Endothelial cell of umbilical vein (primary cell): Measurements from ENCODE around the gene SUPT3H. TPM values are rescaled to one million over a fixed set of nuclear protein-coding genes. Genes with fewer than 3 reads are reported as not detected.

ENCODE experiments used
- BruUV-seq: library from RNA; stranded (reverse); fragments of 400-500 nt; replicated peaks from 2 replicates; lab custom pipeline; 2021; lab: Mats Ljungman, UMichigan
- CTCF ChIA-PET: fragments of 300-600, 350-600 bp; sonication (Branson Sonifier 250); formaldehyde crosslinking; loops from one replicate; lab custom pipeline; 2021; ENCODE audit warnings: antibody characterized with exemption, inconsistent platforms; lab: Charles Lee
- POLR2A ChIA-PET: fragments of 300-600, 350-600 bp; sonication (Branson Sonifier 250); formaldehyde crosslinking; loops from one replicate; lab custom pipeline; 2021; ENCODE audit warnings: antibody characterized with exemption, inconsistent platforms; lab: Charles Lee
- DNase-seq: peaks from one replicate; pipeline ENCODE4 v3.0.0-alpha.2; 2011; ENCODE audit warnings: low read depth, low spot score
- FAIRE-seq: peaks from 2 replicates; lab custom pipeline; 2011; peaks lifted over from hg19 to GRCh38; lab: Jason Lieb, UNC
- H2AFZ ChIP-seq: 2 replicates; pipeline ENCODE4 v1.6.0; 2012; ENCODE audit warnings: low read depth, low read length, control low read depth, inconsistent platforms
- H3K27ac ChIP-seq: 2 replicates; pipeline ENCODE4 v1.5.1; 2011; ENCODE audit warnings: low read depth, mild to moderate bottlenecking, control low read depth, low read length, moderate library complexity; ENCODE audit not compliant: insufficient read depth
- H3K27me3 ChIP-seq, 2 experiments: 2 replicates each; pipeline versions ENCODE4 v1.6.0 to v1.6.1; 2011; ENCODE audit warnings: low read length in 2 of 2, mixed read lengths in 1 of 2; ENCODE audit not compliant: control insufficient read depth in 2 of 2, insufficient read depth in 2 of 2
- H3K36me3 ChIP-seq, 2 experiments: 2 replicates in 1 of 2; 3 replicates in 1 of 2; pipeline ENCODE4 v1.5.1; 2011; ENCODE audit warnings: low read length in 2 of 2, mild to moderate bottlenecking in 1 of 2, moderate library complexity in 1 of 2; ENCODE audit not compliant: control insufficient read depth in 2 of 2, insufficient read depth in 2 of 2; ENCODE audit errors: extremely low read depth in 1 of 2
- H3K4me1 ChIP-seq: 3 replicates; pipeline ENCODE4 v1.5.1; 2011; ENCODE audit warnings: mild to moderate bottlenecking, low read length; ENCODE audit not compliant: control insufficient read depth, insufficient read depth; ENCODE audit errors: extremely low read depth
- H3K4me2 ChIP-seq: 2 replicates; pipeline ENCODE4 v1.6.1; 2011; ENCODE audit warnings: low read length, control low read depth, mixed read lengths; ENCODE audit not compliant: insufficient read depth
- H3K4me3 ChIP-seq, 3 experiments: fragments of 200-600 bp in 1 of 3; sonication (generic), shearing (Covaris generic) in 1 of 3; replicated peaks in 1 of 3; 2 replicates each; pipeline ENCODE4 v1.5.1; 2011 to 2016; ENCODE audit warnings: control low read depth in 3 of 3, low read length in 3 of 3, mild to moderate bottlenecking in 2 of 3, inconsistent platforms in 1 of 3, low read depth in 1 of 3, moderate library complexity in 1 of 3; ENCODE audit not compliant: insufficient read depth in 1 of 3
- H3K79me2 ChIP-seq: 2 replicates; pipeline ENCODE4 v1.6.0; 2012; ENCODE audit warnings: low read length, inconsistent platforms; ENCODE audit not compliant: control insufficient read depth, insufficient read depth
- H3K9ac ChIP-seq: replicated peaks from 2 replicates; pipeline ENCODE3; 2011; ENCODE audit warnings: low read length, control low read depth; ENCODE audit not compliant: insufficient read depth; ENCODE audit errors: extremely low read depth
- H3K9me1 ChIP-seq: replicated peaks from 3 replicates; pipeline ENCODE4 v1.6.0; 2011; ENCODE audit warnings: mild to moderate bottlenecking, low read length; ENCODE audit not compliant: control insufficient read depth, insufficient read depth; ENCODE audit errors: extremely low read depth
- H3K9me3 ChIP-seq: replicated peaks from 2 replicates; pipeline ENCODE4 v1.5.1; 2012; ENCODE audit warnings: low read length, inconsistent platforms; ENCODE audit not compliant: control insufficient read depth, insufficient read depth
- H4K20me1 ChIP-seq: replicated peaks from 2 replicates; pipeline ENCODE3; 2011; ENCODE audit warnings: mild to moderate bottlenecking, low read length; ENCODE audit not compliant: control insufficient read depth, insufficient read depth; ENCODE audit errors: extremely low read depth
- EZH2 ChIP-seq: IDR thresholded peaks from 2 replicates; pipeline ENCODE4 v1.6.1; 2012; ENCODE audit warnings: borderline replicate concordance, low read depth, mild to moderate bottlenecking, moderate library complexity, low read length, inconsistent platforms; ENCODE audit not compliant: severe bottlenecking
- FOS ChIP-seq: IDR thresholded peaks from 2 replicates; pipeline ENCODE4 v1.6.1; 2011; ENCODE audit warnings: mild to moderate bottlenecking, low read length, moderate library complexity, borderline replicate concordance; ENCODE audit not compliant: insufficient read depth
- GATA2 ChIP-seq: IDR thresholded peaks from 2 replicates; pipeline ENCODE4 v1.7.0; 2011; ENCODE audit warnings: low read depth, mild to moderate bottlenecking, moderate library complexity, mixed read lengths, low read length; ENCODE audit not compliant: insufficient read length, insufficient read depth
- JUN ChIP-seq: IDR thresholded peaks from 2 replicates; pipeline ENCODE4 v1.6.1; 2011; ENCODE audit warnings: borderline replicate concordance, low read depth; ENCODE audit not compliant: insufficient read length, insufficient read depth
- MYC ChIP-seq: IDR thresholded peaks from one replicate; pipeline ENCODE4 v1.6.1; 2011; ENCODE audit warnings: mild to moderate bottlenecking, low read depth, low read length
- POLR2A ChIP-seq: IDR thresholded peaks from 2 replicates; pipeline ENCODE4 v1.6.1; 2012; ENCODE audit warnings: low read depth, mild to moderate bottlenecking, control low read depth, low read length
- POLR2AphosphoS5 ChIP-seq: IDR thresholded peaks from 2 replicates; pipeline ENCODE4 v1.6.1; 2012; ENCODE audit warnings: low read depth, mild to moderate bottlenecking, control low read depth, low read length, moderate library complexity; ENCODE audit not compliant: insufficient read depth
- dilution Hi-C: fragments of 300-500 bp; cut with MboI; formaldehyde crosslinking; loops from one replicate; pipeline ENCODE4 v1.15.0; 2019; ENCODE audit warnings: low sequenced_read_pairs; ENCODE audit not compliant: extremely low pct_ligation_motif_present
- intact Hi-C: fragments of 100-400 bp; cut with micrococcal nuclease; formaldehyde crosslinking; loops from one replicate; pipeline ENCODE4 v1.10.0; 2022
- polyA plus RNA-seq, 4 experiments: library from polyadenylated mRNA; depleted of rRNA in 3 of 4; stranded (reverse) in 3 of 4; unstranded in 1 of 4; fragments of >200 nt; gene quantifications; 2 replicates each; pipeline versions ENCODE4 v1.2.1 to v1.2.3, GENCODE V29; 2011 to 2012; ENCODE audit warnings: missing spikeins in 1 of 4
- total RNA-seq: library from RNA; stranded (reverse); gene quantifications from 2 replicates; pipeline ENCODE4 v1.2.3, GENCODE V29; 2021
- TF ChIP-seq, protein P1 (sequence below): IDR thresholded peaks from 2 replicates; pipeline ENCODE4 v1.6.1; 2011; ENCODE audit not compliant: insufficient read depth, insufficient read length
- TF ChIP-seq, protein P2 (sequence below), 2 donors: IDR thresholded peaks; 1 replicate in 1 of 2; 2 replicates in 1 of 2; pipeline ENCODE4 v1.5.1; 2011; ENCODE audit warnings: low read length in 2 of 2, mild to moderate bottlenecking in 2 of 2, moderate library complexity in 2 of 2, control low read depth in 1 of 2, inconsistent platforms in 1 of 2, low read depth in 1 of 2; ENCODE audit not compliant: insufficient read depth in 1 of 2; ENCODE audit errors: extremely low read depth in 1 of 2

SUPT3H gene
- total and polyA plus RNA-seq, 2 donors (not counting 3 experiments of a cell fraction or from before 2014, with no cell fraction given): 8.3 to 9.8 TPM

DNA sequence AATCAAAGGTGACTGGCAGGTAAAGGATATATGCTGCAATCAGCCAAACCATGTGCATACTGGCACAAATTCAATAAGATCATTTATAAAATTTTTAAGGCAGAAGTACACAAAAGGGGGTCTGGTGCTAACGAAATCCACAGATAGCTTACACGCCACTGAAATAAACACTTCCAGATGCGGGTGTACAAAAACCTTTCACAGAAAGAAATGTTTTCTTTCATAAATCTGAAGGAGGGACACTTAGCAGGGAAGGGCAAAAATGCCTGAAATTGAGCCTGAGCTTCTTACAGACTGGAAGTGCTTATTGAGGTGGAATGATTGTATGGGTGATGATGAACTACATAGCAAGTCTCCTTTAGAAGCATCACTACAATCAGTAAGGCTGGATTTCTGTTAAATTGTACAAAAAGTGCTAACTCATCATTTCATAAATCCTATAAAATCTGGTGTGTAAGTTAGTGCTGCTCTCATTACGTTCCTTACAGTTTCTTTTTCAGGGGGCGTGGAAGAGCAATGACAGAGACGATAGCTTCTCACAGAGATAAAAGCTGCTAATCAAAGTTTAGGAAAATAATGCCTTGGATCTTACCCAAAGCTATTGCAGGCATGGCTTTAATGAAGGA, 458.9 kb downstream of the SUPT3H start:
- no peak overlapping the region for H3K27ac ChIP-seq
- no peaks in the 10 kb centered on the region for H3K9me3 ChIP-seq
- H3K9me1 ChIP-seq: no peaks in the 10 kb centered on the region
- no peak for DNase-seq
- no peak overlapping the region for H3K4me3 ChIP-seq
- dilution Hi-C loops: no loop called here
- no peak overlapping the region for H3K4me2 ChIP-seq
- no peak for FAIRE-seq
- BruUV-seq: no TSS peak
- H3K27me3 ChIP-seq: no peaks in the 10 kb centered on the region
- H3K79me2 ChIP-seq: no peaks in the 10 kb centered on the region
- no peaks in the 10 kb centered on the region for H3K4me1 ChIP-seq
- POLR2A ChIA-PET: no interaction called here
- no peak overlapping the region for H3K9ac ChIP-seq
- no peak overlapping the region for H2AFZ ChIP-seq
- CTCF ChIA-PET: interaction anchor here (1.4 kb wide), 1 partner anchor 11 kb away, joined by 3 read pairs; no protein-coding TSS in a partner anchor
- intact Hi-C loops: no loop called here
- H4K20me1 ChIP-seq: no peaks in the 10 kb centered on the region
- no peak for TF ChIP-seq FOS
- TF ChIP-seq, protein P1, sequence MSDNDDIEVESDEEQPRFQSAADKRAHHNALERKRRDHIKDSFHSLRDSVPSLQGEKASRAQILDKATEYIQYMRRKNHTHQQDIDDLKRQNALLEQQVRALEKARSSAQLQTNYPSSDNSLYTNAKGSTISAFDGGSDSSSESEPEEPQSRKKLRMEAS: no peak
- TF ChIP-seq JUN: no peak
- TF ChIP-seq POLR2A: no peak
- TF ChIP-seq EZH2: no peak
- H3K36me3 ChIP-seq: no peaks in the 10 kb centered on the region

DNA sequence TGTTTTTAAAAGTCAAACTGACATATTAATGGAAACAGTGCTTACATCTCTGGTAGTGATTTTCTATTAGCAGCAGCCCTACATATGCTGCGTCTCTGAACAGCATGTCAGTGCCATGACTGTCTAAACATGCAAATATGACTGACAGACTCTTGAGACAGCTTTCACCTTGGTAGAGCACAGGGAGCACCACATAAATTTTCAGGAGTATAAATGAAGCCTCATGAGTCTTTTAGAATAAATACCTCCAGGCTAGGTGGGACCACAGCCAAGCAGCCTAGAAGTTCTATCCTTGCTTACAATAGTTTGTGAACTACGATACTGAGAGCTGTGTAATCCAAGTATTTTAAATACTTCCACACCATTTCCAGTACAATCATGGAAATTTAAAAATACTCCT, 460.3 kb downstream of the SUPT3H start:
- H3K4me1 ChIP-seq: no peaks in the 10 kb centered on the region
- no peak for FAIRE-seq
- no peak overlapping the region for H3K27ac ChIP-seq
- ChIA-PET POLR2A (no interaction called here), CTCF (no interaction called here)
- no peaks in the 10 kb centered on the region for H4K20me1 ChIP-seq
- H3K4me2 ChIP-seq: no peak overlapping the region
- H3K27me3 ChIP-seq: no peaks in the 10 kb centered on the region
- dilution Hi-C loops: no loop called here
- H3K79me2 ChIP-seq: no peaks in the 10 kb centered on the region
- BruUV-seq: no TSS peak
- intact Hi-C loops: no loop called here
- DNase-seq: no peak
- H3K9ac ChIP-seq: no peak overlapping the region
- no peak overlapping the region for H2AFZ ChIP-seq
- H3K36me3 ChIP-seq: no peaks in the 10 kb centered on the region
- TF ChIP-seq FOS (no peak), POLR2A (no peak), MYC (no peak), EZH2 (no peak), POLR2AphosphoS5 (no peak), JUN (no peak), GATA2 (no peak)
- TF ChIP-seq, protein P1: no peak
- TF ChIP-seq, protein P2, sequence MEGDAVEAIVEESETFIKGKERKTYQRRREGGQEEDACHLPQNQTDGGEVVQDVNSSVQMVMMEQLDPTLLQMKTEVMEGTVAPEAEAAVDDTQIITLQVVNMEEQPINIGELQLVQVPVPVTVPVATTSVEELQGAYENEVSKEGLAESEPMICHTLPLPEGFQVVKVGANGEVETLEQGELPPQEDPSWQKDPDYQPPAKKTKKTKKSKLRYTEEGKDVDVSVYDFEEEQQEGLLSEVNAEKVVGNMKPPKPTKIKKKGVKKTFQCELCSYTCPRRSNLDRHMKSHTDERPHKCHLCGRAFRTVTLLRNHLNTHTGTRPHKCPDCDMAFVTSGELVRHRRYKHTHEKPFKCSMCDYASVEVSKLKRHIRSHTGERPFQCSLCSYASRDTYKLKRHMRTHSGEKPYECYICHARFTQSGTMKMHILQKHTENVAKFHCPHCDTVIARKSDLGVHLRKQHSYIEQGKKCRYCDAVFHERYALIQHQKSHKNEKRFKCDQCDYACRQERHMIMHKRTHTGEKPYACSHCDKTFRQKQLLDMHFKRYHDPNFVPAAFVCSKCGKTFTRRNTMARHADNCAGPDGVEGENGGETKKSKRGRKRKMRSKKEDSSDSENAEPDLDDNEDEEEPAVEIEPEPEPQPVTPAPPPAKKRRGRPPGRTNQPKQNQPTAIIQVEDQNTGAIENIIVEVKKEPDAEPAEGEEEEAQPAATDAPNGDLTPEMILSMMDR (IDR thresholded peaks at IDR 0.05; ENCODE audit: extremely low read depth in 1 of 2, insufficient read depth in 1 of 2, low read depth in 1 of 2, low read length in 2 of 2): no peak
- H3K4me3 ChIP-seq: no peak overlapping the region
- H3K9me1 ChIP-seq: no peaks in the 10 kb centered on the region
- no peaks in the 10 kb centered on the region for H3K9me3 ChIP-seq
